GM21723 (cell line): ENCODE data around the gene HAGHL.

Source experiments
- ATAC-seq: cut with Tn5 transposase; IDR thresholded peaks from one replicate; pipeline ENCODE4 v1.9.1; 2021; ENCODE audit warnings: mild to moderate bottlenecking, moderate library complexity; ENCODE audit not compliant: unreplicated experiment

Gene HAGHL

GRCh38 chr16:719815-720446 lies 7.0 kb upstream of the HAGHL start:
- ATAC-seq = no peak

- peak; percentile 21 for ATAC-seq
Measured at GRCh38 chr16:720447-720989, 6.4 kb upstream of the HAGHL start.

GRCh38 chr16:720990-721764 lies 5.7 kb upstream of the HAGHL start, which contains the start of gene ANTKMT:
TSS of gene ANTKMT (plus strand) at chr16:721146. CDS start at chr16:721275, 129 bp downstream.
- peak; percentile 55 for ATAC-seq

- ATAC-seq = no peak
Measured at GRCh38 chr16:721765-722540, 5.0 kb upstream of the HAGHL start.

GRCh38 chr16:722835-723633 lies 3.9 kb upstream of the HAGHL start:
- no peak for ATAC-seq

GRCh38 chr16:723695-724094 lies 3.2 kb upstream of the HAGHL start:
- ATAC-seq = no peak

- ATAC-seq = no peak
Measured at GRCh38 chr16:724188-725040, 2.5 kb upstream of the HAGHL start.

GRCh38 chr16:725041-725376 lies 1.9 kb upstream of the HAGHL start:
- ATAC-seq = no peak

GRCh38 chr16:725463-726187 lies 1.3 kb upstream of the HAGHL start:
- ATAC-seq = no peak

- ATAC-seq = no peak
Measured at GRCh38 chr16:726188-726437, 793 bp upstream of the HAGHL start.

- ATAC-seq = no peak
Measured at GRCh38 chr16:727291-727977, 528 bp downstream of the HAGHL start.

- no peak for ATAC-seq
Measured at GRCh38 chr16:728131-728889, 1.4 kb downstream of the HAGHL start.

- ATAC-seq = no peak
Measured at GRCh38 chr16:728890-729744, 2.2 kb downstream of the HAGHL start.

GRCh38 chr16:729768-730665 lies 3.1 kb downstream of the HAGHL start:
- ATAC-seq = no peak

GRCh38 chr16:730666-731509 lies 4.0 kb downstream of the HAGHL start:
- ATAC-seq = no peak
